CD4-positive, alpha-beta T cell treated with Interleukin-15 for 1 hour (primary cell): ENCODE results near the gene TCEAL8.

Experiments used
- DNase-seq: peaks from one replicate; pipeline ENCODE4 v3.0.0-alpha.2; 2020

TCEAL8 gene

DNA sequence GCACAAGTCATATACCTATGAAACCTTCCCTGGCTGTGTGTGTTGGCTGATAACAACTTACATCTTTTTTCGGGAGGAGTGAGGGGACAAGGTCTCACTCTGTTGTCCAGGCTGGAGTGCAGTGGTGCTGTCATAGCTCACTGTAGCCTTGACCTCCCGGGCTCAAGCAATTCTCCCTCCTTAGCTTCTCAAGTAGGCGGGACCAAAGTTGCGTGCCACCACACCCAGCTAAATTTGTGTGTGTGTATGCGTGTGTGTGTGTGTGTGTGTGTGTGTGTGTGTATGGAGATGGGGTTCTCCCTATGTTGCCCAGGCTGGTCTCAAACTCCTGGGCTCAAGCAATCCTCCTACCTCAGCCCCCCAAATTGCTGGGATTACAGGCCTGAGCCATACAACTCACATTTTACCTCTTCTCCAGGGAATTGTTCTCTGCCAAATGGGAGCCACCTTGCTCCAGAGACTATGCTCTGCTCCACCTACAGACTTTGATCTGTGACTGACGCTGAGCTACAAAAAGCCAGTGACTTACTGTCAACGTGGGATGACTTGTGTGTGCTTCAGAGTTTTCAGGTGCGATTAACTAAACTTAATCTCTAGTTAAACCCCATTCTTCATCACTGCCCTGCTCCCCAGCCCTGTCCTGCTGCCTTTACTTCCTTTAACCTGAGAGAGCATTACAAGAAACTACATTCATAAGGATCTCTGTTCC lies 42.1 kb downstream of the TCEAL8 start:
- no peak for DNase-seq

DNA sequence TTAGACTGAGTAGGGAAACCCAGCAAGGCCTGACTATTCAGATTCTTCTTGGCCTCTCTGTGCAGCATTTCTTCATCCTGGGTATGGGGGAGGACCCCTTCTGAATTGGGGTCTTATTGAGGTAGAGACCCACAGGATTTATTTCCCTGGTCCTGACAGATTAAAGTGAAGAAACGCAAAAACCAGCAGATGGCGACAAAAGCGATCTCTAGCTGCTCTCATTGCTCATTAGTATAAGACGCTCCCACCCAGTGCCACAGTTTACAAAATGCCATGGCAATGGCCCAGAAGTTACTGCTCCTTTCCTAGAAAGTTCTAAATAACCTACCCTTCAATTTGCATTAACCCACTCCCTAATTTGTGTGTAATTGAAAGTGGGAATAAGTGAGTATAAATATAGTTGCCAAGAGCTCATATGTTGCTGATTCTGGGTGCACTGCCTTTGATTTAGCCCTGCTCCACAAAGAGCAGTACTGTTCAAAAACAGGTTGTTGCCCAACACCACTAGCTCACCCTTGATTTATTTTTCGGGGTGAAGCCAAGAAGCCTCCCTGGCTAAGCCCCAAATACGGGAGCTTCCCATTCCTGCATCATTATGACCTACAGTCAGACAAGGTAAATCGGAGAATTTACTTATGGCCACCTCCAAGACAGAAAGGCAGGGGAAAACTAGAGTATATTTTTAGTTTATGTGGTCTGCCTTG lies 43.8 kb downstream of the TCEAL8 start:
- DNase-seq = peak; percentile 30

DNA sequence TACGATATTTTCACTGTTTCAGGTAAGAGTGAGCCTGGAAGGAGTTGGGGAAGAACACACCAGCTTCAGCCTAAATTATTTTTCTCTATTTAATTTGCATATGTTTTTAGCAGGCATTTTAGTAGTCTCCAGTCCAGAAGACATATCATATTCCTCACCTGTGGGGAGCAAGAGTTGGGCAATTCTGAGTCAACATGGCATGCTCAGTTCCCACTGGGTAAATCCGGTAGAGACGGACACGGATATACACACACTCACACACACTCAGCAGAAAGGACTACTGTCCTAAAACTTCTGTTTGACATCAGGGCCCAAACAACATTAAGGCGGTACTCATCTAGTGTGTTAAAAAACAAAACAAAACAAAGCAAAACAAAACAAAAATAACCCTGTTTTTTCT lies 44.9 kb downstream of the TCEAL8 start:
- DNase-seq = no peak
